Right renal cortex interstitium (tissue), 3 donors: ENCODE data around the gene FCGR3B. TPM values are rescaled to one million over a fixed set of nuclear protein-coding genes. Genes with fewer than 3 reads are reported as not detected.
"Not testable (repeated sequence)": the region's sequence is repeated elsewhere in the genome, so short reads cannot be mapped to it uniquely, and the experiment has no call there.

Experiments
- DNase-seq, 3 donors: peaks; one replicate each; pipeline ENCODE4 v3.0.0-alpha.2; 2013; ENCODE audit warnings: low read depth in 3 of 3, low spot score in 2 of 3
- polyA plus RNA-seq, 3 donors: library from polyadenylated mRNA; unstranded; fragments of 120-200 nt; gene quantifications; one replicate each; pipeline ENCODE4 v1.2.1, GENCODE V29; 2013; ENCODE audit not compliant: insufficient read length in 3 of 3

The FCGR3B gene
- polyA plus RNA-seq, 3 donors, result 0.88 TPM; not detected in 2

DNA sequence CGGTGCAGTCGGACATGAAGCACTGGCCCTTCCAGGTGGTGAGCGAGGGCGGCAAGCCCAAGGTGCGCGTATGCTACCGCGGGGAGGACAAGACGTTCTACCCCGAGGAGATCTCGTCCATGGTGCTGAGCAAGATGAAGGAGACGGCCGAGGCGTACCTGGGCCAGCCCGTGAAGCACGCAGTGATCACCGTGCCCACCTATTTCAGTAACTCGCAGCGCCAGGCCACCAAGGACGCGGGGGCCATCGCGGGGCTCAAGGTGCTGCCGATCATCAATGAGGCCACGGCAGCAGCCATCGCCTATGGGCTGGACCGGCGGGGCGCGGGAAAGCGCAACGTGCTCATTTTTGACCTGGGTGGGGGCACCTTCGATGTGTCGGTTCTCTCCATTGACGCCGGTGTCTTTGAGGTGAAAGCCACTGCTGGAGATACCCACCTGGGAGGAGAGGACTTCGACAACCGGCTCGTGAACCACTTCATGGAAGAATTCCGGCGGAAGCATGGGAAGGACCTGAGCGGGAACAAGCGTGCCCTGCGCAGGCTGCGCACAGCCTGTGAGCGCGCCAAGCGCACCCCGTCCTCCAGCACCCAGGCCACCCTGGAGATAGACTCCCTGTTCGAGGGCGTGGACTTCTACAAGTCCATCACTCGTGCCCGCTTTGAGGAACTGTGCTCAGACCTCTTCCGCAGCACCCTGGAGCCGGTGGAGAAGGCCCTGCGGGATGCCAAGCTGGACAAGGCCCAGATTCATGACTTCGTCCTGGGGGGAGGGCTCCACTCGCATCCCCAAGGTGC, 24.2 kb downstream of the FCGR3B start:
- DNase-seq, result not testable (repeated sequence)

GRCh38 chr1:161605762-161606540, 25.0 kb downstream of the FCGR3B start:
- DNase-seq, result not testable (repeated sequence)

DNA sequence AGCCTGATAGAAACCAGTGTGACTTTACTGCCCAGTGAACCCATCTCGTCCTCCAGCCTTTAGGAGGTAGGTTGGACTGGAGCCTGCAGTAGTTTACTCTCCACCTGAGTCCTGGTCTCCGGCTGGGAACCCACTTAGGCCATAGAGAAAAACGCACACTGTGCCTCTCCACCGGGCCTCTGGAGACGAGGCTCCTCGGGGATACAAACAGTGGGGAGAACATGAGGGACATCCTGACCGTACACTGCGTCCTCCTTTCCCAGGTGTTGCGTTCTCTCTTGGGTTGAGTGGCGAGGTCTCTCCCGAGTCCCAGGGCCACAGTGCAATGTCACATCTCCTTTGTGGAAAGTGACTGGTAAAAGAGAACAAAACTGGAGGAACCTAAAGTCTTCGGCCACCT, 26.0 kb downstream of the FCGR3B start:
- not testable (repeated sequence) for DNase-seq

GRCh38 chr1:161597077-161597476, 33.9 kb downstream of the FCGR3B start:
- DNase-seq, result not testable (repeated sequence)

GRCh38 chr1:161595583-161595982, 35.4 kb downstream of the FCGR3B start:
- not testable (repeated sequence) for DNase-seq

- DNase-seq, result not testable (repeated sequence)
These were observed 35.8 kb downstream of the FCGR3B start for GRCh38 chr1:161595173-161595572.

DNA sequence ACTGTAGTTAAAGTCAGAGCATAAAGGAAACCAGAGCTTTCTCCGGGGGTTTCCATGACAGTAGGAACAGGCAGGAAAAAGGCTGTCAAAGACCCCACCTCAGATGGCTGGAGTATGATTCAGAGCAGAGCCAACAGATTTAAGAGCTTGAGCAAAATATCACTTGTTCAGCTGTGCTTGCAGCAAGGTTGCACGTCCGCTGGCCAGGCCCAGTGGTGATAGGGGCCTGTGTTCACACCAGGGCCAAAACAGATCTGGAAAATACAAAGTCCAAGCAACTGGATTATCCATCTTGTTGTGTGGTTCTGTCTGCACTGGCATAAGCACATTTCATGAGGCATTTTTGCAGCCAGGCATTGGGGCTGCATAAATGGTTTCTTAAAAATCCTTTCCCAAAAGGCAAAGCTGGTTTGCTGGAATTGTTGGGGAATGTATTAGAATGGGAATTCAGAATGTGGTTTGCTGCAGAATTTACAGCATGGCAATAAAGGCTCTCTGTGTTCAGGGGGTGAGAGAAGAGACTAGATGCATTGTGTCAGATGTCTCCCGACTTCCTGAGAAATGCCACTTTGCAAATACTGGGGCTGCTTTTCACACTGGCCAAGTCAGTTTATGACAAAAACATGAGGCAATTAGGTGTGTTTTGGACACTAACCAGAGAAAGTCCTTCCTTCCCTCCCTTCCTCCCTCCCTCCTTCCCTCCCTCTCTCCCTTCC, 36.5 kb downstream of the FCGR3B start:
- not testable (repeated sequence) for DNase-seq

- DNase-seq, result not testable (repeated sequence)
These were observed 37.8 kb downstream of the FCGR3B start for GRCh38 chr1:161593092-161593755.

GRCh38 chr1:161592586-161592985, 38.4 kb downstream of the FCGR3B start:
- DNase-seq, result not testable (repeated sequence)

- DNase-seq, result not testable (repeated sequence)
These were observed 41.1 kb downstream of the FCGR3B start for GRCh38 chr1:161589920-161590319.

DNA sequence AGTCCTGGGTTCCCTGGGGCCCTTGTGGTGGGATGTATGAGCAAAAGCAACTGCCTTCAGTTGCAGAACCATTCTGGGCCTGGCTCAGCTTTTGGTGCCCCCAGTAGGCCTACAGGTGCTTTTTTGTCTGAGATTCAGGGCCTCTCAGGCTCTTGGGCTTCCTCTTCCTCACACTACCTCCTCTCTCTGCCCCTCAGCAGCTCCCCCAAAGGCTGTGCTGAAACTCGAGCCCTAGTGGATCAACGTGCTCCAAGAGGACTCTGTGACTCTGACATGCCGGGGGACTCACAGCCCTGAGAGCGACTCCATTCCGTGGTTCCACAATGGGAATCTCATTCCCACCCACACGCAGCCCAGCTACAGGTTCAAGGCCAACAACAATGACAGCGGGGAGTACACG, 41.6 kb downstream of the FCGR3B start:
- DNase-seq, result not testable (repeated sequence)

GRCh38 chr1:161588596-161588995, 42.4 kb downstream of the FCGR3B start:
- not testable (repeated sequence) for DNase-seq

DNA sequence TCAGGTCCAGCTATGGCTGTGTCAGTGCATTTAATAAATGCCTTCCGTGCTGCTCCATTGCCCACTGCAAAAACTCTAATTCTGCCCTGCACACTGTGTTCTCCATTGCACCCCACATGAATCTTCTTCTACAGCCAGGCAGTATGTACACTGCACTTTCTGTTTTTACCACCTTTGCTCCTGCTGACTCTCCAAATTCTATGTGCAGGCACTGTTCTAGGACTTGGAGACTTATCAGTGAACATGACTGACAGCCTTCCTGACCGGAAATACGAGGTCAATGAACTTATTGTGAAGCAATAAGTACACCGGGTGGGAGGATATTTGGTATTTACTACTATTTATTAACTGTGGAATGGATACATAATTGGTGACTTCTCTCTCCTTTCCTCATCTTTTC, 48.1 kb downstream of the FCGR3B start:
- not testable (repeated sequence) for DNase-seq

DNA sequence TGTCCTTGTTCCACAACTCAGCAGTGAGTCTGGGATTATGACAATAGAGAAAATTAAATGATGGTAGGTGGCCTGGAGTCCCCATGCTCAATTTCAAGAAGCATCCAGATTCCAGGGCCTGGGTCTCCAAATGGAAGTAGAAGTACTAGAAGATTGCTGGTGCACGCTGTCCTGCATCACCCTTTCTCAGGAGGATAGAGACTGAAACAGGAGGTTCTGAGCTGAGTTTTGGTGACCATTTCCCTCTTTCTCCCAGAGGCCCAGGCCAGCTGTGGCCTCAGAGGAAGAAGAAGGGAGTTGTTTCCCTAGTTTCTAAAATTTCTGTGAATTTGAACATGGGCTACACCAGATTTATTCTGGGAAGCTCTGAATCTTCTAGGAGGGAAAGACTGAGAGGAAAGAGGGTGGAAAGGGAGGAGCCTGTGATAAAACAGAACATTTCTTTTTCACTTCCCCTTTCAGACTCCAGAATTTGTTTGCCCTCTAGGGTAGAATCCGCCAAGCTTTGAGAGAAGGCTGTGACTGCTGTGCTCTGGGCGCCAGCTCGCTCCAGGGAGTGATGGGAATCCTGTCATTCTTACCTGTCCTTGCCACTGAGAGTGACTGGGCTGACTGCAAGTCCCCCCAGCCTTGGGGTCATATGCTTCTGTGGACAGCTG, 50.0 kb downstream of the FCGR3B start:
- not testable (repeated sequence) for DNase-seq

DNA sequence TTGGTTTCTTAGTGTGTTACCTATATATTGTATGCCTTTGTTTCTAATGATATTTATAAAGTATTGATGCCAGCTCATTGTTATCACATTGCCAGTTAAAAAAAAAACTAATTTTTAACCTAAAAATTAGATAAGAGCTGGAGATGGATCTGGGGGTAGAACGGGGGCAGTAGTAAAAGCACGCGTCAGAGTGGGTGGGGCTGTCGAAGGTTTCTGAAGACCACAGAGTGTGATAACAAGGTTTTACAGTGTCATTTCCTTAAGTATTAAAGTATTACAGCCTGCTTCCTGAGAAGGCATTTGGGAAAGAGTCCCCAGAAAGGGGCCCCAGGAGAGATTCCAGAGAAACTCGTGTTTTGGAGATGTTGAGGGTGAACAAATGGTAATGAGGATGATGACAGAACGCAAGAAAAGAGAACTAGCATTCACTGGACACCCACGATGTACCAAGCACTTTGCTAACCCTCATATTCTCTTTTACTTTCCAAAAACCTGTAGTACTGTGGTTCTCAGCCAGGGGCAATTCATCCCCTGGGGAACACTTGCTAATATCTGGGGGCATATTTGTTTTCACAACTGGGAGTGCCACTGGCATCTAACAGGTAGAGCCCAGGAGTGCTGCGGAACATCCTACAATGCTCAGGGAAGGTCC, 51.0 kb downstream of the FCGR3B start:
- DNase-seq, result not testable (repeated sequence)

GRCh38 chr1:161576676-161577075, 54.3 kb downstream of the FCGR3B start:
- DNase-seq, result not testable (repeated sequence)
